ENCODE measurements around the gene CFAP221. TPM values are rescaled to one million over a fixed set of nuclear protein-coding genes. Genes with fewer than 3 reads are reported as not detected.

Gene CFAP221
- total and polyA plus RNA-seq, 4 experiments from 2014 or later = not detected

DNA sequence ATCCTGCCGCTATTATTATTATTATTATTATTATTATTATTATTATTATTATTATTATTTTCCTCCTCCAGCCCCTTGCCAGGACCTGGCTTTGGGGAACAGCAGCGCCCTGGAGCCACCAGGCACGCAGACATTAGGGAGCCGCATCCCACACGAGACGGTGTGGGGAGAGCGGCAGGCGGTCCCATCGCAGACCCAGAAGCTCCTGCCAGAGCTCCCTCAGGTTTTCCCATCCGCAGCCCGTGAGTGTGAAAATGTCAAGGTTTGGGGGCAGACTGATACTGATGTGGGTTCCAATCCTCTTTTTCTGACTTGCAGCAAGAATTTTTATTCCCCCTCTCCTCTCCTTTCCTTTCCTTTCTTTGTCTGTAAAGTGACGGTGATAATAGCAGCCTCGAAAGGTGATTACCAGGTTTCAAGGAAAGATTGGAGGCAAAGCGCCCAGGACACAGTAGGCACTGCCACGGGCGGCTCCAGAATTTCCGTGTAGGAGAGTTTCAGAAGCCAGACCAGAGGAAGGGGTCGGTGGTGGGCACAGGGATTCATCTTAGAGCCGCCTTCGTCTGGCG is 20.8 kb upstream of the CFAP221 start:
- no peak overlapping the region for H3K27ac ChIP-seq (ENCODE audit: low read depth, low read length)
- H3K27me3 Mint-ChIP-seq = peaks cover 19 to 40% of the 10 kb centered on the region in 2 donors

DNA sequence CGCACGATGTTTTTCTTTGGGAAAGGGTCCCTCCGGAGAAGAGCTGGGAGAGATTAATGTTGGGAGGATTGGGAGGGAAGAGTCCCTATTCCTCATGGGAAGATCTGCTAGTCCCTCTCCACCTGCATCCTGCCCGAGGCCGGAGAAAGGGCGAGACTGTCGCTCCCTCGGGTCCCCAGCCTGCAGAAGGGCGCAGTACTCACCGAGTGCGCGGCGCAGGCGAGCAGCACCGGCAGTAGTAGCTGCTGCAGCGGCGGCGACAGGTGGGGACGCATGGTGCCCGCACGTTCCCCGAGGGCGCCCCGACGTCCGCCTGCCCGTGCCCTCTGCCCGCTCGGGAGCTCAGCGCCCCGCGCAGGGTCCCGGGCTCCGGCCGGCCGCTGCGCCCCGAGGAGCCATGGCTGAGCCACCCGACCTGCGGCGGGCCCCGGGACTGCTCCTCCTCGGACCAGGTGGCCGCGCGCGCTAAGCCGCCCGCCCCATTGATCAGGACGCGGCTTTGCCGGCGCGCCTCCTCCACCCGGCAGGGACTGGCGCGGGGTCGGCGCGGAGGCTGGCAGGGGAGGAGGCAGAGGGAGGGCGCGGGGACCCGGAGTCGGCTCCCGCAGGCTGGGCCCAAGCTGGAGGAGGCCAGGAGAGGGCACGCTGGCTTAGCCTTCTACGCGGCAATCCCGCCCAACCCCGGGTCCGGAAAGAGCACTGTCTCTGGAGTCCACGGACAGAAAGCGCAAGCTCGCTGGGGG is 20.1 kb upstream of the CFAP221 start, which contains the start of gene SCTR:
SCTR (minus strand) TSS at position 532 of the 743 bp plus-strand sequence; CDS start at position 275, 257 bp downstream.
- ChIA-PET POLR2A (ENCODE audit: partially characterized antibody) (no interaction called here), CTCF (ENCODE audit: partially characterized antibody) (no interaction called here)
- Mint-ChIP-seq H3K27ac (no peak within 1 kb of the TSS), H3K27me3 (peaks cover 20 to 42% of the 10 kb centered on the region in 2 donors), H3K4me1 (no peaks in the 10 kb centered on the region), H3K36me3 (no peaks in the 10 kb centered on the region), H3K9me3 (peaks cover 0 to 9% (median 4%) of the 10 kb centered on the region in 8 donors), H3K4me3 (no peak within 1 kb of the TSS)
- Histone ChIP-seq H3K27me3 (ENCODE audit: insufficient read depth, low read length) (peaks cover 3% of the 10 kb centered on the region), H3K27ac (ENCODE audit: low read depth, low read length) (no peak within 1 kb of the TSS), H3K36me3 (ENCODE audit: insufficient read depth, low read length) (no peaks in the 10 kb centered on the region), H3K4me1 (ENCODE audit: insufficient read depth, low read length) (no peaks in the 10 kb centered on the region), H3K9me3 (ENCODE audit: control insufficient read depth in 1 of 2, low read length in 2 of 2) (no peaks in the 10 kb centered on the region), H3K4me3 (ENCODE audit: low read length in 2 of 2) (no peak within 1 kb of the TSS)
- no peak for DNase-seq
- intact Hi-C loops (cut with micrococcal nuclease) = no loop called here

More for the DNA sequence above, 20.8 kb upstream of the CFAP221 start:
- Mint-ChIP-seq H3K4me1 (no peaks in the 10 kb centered on the region), H3K27ac (no peak overlapping the region), H3K4me3 (no peak overlapping the region), H3K9me3 (peaks cover 0 to 4% (median 1%) of the 10 kb centered on the region in 8 donors), H3K36me3 (no peaks in the 10 kb centered on the region)
- ChIA-PET CTCF (ENCODE audit: partially characterized antibody) (no interaction called here), POLR2A (ENCODE audit: partially characterized antibody) (no interaction called here)
- H3K4me3 ChIP-seq (ENCODE audit: low read length in 2 of 2) = no peak overlapping the region
- no peak for DNase-seq
- H3K36me3 ChIP-seq (ENCODE audit: insufficient read depth, low read length) = no peaks in the 10 kb centered on the region
- H3K27me3 ChIP-seq (ENCODE audit: insufficient read depth, low read length) = peaks cover 3% of the 10 kb centered on the region
- intact Hi-C loops (cut with micrococcal nuclease) = no loop called here
- no peaks in the 10 kb centered on the region for H3K4me1 ChIP-seq (ENCODE audit: insufficient read depth, low read length)
- no peaks in the 10 kb centered on the region for H3K9me3 ChIP-seq (ENCODE audit: control insufficient read depth in 1 of 2, low read length in 2 of 2)

DNA sequence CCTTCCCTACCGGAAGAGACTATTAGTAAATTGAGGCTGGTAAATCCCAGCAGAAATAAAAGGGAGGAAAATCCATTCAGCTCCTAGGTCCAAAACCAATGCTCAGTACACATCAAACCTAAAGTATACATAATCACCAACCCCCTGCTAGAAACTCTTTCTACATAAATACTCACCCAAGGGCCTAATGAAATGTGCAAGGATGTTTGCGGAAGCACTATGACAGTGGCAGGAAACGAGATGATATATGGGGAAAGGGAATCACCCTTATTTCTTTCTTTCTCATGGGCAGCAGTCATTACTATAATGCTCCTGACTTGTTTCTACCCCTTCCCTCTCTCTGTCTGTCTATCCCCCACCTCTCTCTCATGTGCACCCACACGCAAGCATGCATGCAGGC is 18.6 kb upstream of the CFAP221 start:
- ChIA-PET POLR2A (ENCODE audit: partially characterized antibody) (no interaction called here), CTCF (ENCODE audit: partially characterized antibody) (no interaction called here)
- Histone ChIP-seq H3K36me3 (ENCODE audit: insufficient read depth, low read length) (no peaks in the 10 kb centered on the region), H3K4me1 (ENCODE audit: insufficient read depth, low read length) (no peaks in the 10 kb centered on the region), H3K27ac (ENCODE audit: low read depth, low read length) (no peak overlapping the region), H3K4me3 (ENCODE audit: low read length in 2 of 2) (no peak overlapping the region), H3K9me3 (ENCODE audit: control insufficient read depth in 1 of 2, low read length in 2 of 2) (no peaks in the 10 kb centered on the region), H3K27me3 (ENCODE audit: insufficient read depth, low read length) (peaks cover 3% of the 10 kb centered on the region)
- H3K27ac Mint-ChIP-seq = no peak overlapping the region
- H3K4me1 Mint-ChIP-seq = no peaks in the 10 kb centered on the region
- H3K9me3 Mint-ChIP-seq = peaks cover 0 to 14% (median 4%) of the 10 kb centered on the region in 8 donors
- no peak for DNase-seq
- H3K36me3 Mint-ChIP-seq = no peaks in the 10 kb centered on the region
- H3K27me3 Mint-ChIP-seq = peaks cover 20 to 39% of the 10 kb centered on the region in 2 donors
- intact Hi-C loops (cut with micrococcal nuclease) = no loop called here
- no peak overlapping the region for H3K4me3 Mint-ChIP-seq

DNA sequence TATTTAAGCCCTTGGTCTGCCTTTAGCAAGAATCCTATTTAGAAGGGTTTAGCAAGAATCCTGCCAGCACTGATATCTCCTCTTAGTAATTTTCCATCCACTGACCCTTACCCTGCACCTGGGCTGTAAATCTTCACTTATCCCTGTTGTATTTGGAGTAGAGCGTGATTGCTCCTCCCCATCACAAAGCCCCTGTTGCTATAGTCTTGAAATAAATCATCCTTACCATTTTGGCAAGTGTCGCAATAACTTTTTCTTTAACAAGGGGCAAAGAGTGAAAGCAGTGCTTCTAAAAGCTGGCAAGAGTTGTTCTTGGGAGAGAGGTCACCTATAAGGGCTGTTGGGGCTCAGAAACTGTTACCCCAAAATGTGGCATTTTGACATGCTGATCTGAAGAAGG is 16.2 kb upstream of the CFAP221 start:
- POLR2A ChIA-PET (ENCODE audit: partially characterized antibody) = no interaction called here

GRCh38 chr2:119531292-119531691 is 13.0 kb upstream of the CFAP221 start:
- H3K27me3 ChIP-seq (ENCODE audit: insufficient read depth, low read length) = no peaks in the 10 kb centered on the region
- DNase-seq = no peak
- Mint-ChIP-seq H3K27ac (no peak overlapping the region), H3K36me3 (peaks cover 0 to 3% of the 10 kb centered on the region in 2 donors), H3K4me3 (no peak overlapping the region), H3K4me1 (no peaks in the 10 kb centered on the region), H3K9me3 (peaks cover 4 to 53% (median 43%) of the 10 kb centered on the region in 8 donors), H3K27me3 (peaks cover 7 to 18% of the 10 kb centered on the region in 2 donors)
- ChIA-PET POLR2A (ENCODE audit: partially characterized antibody) (no interaction called here), CTCF (ENCODE audit: partially characterized antibody) (no interaction called here)
- intact Hi-C loops (cut with micrococcal nuclease) = no loop called here
- H3K9me3 ChIP-seq (ENCODE audit: control insufficient read depth in 1 of 2, low read length in 2 of 2) = peaks cover 0 to 8% of the 10 kb centered on the region in 2 donors
- H3K4me1 ChIP-seq (ENCODE audit: insufficient read depth, low read length) = no peaks in the 10 kb centered on the region
- H3K4me3 ChIP-seq (ENCODE audit: low read length in 2 of 2) = no peak overlapping the region
- H3K27ac ChIP-seq (ENCODE audit: low read depth, low read length) = no peak overlapping the region
- H3K36me3 ChIP-seq (ENCODE audit: insufficient read depth, low read length) = no peaks in the 10 kb centered on the region

More for the DNA sequence above, 16.2 kb upstream of the CFAP221 start:
- DNase-seq = no peak
- Histone ChIP-seq H3K27ac (ENCODE audit: low read depth, low read length) (no peak overlapping the region), H3K9me3 (ENCODE audit: control insufficient read depth in 1 of 2, low read length in 2 of 2) (no peaks in the 10 kb centered on the region), H3K4me3 (ENCODE audit: low read length in 2 of 2) (no peak overlapping the region), H3K27me3 (ENCODE audit: insufficient read depth, low read length) (peaks cover 3% of the 10 kb centered on the region), H3K36me3 (ENCODE audit: insufficient read depth, low read length) (no peaks in the 10 kb centered on the region), H3K4me1 (ENCODE audit: insufficient read depth, low read length) (no peaks in the 10 kb centered on the region)
- CTCF ChIA-PET (ENCODE audit: partially characterized antibody) = no interaction called here
- H3K4me3 Mint-ChIP-seq = no peak overlapping the region
- peaks cover 4 to 25% (median 19%) of the 10 kb centered on the region in 8 donors for H3K9me3 Mint-ChIP-seq
- intact Hi-C loops (cut with micrococcal nuclease) = no loop called here
- no peaks in the 10 kb centered on the region for H3K4me1 Mint-ChIP-seq
- peaks cover 19 to 36% of the 10 kb centered on the region in 2 donors for H3K27me3 Mint-ChIP-seq
- no peak overlapping the region for H3K27ac Mint-ChIP-seq
- H3K36me3 Mint-ChIP-seq = peaks cover 0 to 3% of the 10 kb centered on the region in 2 donors

- H3K36me3 Mint-ChIP-seq = peaks cover 0 to 3% of the 10 kb centered on the region in 2 donors
- peaks cover 0 to 8% of the 10 kb centered on the region in 2 donors for H3K9me3 ChIP-seq (ENCODE audit: control insufficient read depth in 1 of 2, low read length in 2 of 2)
- H3K27ac Mint-ChIP-seq = no peak overlapping the region
- no peak overlapping the region for H3K27ac ChIP-seq (ENCODE audit: low read depth, low read length)
- intact Hi-C loops (cut with micrococcal nuclease) = no loop called here
- peaks cover 4 to 59% (median 40%) of the 10 kb centered on the region in 8 donors for H3K9me3 Mint-ChIP-seq
- H3K4me3 Mint-ChIP-seq = no peak overlapping the region
- H3K36me3 ChIP-seq (ENCODE audit: insufficient read depth, low read length) = no peaks in the 10 kb centered on the region
- no peak overlapping the region for H3K4me3 ChIP-seq (ENCODE audit: low read length in 2 of 2)
- ChIA-PET POLR2A (ENCODE audit: partially characterized antibody) (no interaction called here), CTCF (ENCODE audit: partially characterized antibody) (no interaction called here)
- H3K4me1 Mint-ChIP-seq = no peaks in the 10 kb centered on the region
- no peaks in the 10 kb centered on the region for H3K27me3 ChIP-seq (ENCODE audit: insufficient read depth, low read length)
- no peak for DNase-seq
- peaks cover 3 to 5% of the 10 kb centered on the region in 2 donors for H3K27me3 Mint-ChIP-seq
- H3K4me1 ChIP-seq (ENCODE audit: insufficient read depth, low read length) = no peaks in the 10 kb centered on the region
These were observed 10.7 kb upstream of the CFAP221 start for GRCh38 chr2:119533560-119533959.

DNA sequence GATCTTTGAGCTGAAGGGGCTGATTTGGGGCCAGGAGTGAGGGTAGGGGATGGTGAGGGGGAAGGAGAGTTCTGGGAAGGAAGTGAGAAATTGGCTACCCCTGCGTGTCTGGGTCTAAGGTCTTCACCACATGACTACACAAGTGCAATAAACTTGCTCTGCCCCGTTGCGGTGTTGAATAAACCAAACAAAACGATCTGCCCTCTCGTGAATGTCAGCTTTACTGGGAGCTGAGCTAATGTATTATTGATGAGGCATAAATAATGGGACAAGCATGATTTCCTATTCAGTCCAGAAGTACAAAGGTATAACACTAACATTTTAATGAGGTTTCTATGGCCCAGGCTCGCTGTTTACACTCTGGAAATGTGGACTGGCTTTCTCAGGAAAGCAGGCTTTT is 8.0 kb upstream of the CFAP221 start:
- peaks cover 0 to 8% of the 10 kb centered on the region in 2 donors for H3K9me3 ChIP-seq (ENCODE audit: control insufficient read depth in 1 of 2, low read length in 2 of 2)
- H3K4me1 ChIP-seq (ENCODE audit: insufficient read depth, low read length) = no peaks in the 10 kb centered on the region
- H3K27ac ChIP-seq (ENCODE audit: low read depth, low read length) = no peak overlapping the region
- no peaks in the 10 kb centered on the region for H3K27me3 ChIP-seq (ENCODE audit: insufficient read depth, low read length)
- peaks cover 3 to 55% (median 35%) of the 10 kb centered on the region in 8 donors for H3K9me3 Mint-ChIP-seq
- no peak for DNase-seq
- ChIA-PET CTCF (ENCODE audit: partially characterized antibody) (no interaction called here), POLR2A (ENCODE audit: partially characterized antibody) (no interaction called here)
- no peaks in the 10 kb centered on the region for H3K4me1 Mint-ChIP-seq
- H3K36me3 Mint-ChIP-seq = peaks cover 0 to 3% of the 10 kb centered on the region in 2 donors
- no peak overlapping the region for H3K27ac Mint-ChIP-seq
- H3K4me3 ChIP-seq (ENCODE audit: low read length in 2 of 2) = no peak overlapping the region
- intact Hi-C loops (cut with micrococcal nuclease) = no loop called here
- H3K36me3 ChIP-seq (ENCODE audit: insufficient read depth, low read length) = no peaks in the 10 kb centered on the region
- H3K27me3 Mint-ChIP-seq = peaks cover 8 to 10% of the 10 kb centered on the region in 2 donors
- no peak overlapping the region for H3K4me3 Mint-ChIP-seq
